A673 (cell line): ENCODE data around the gene ARFGAP1. TPM values are rescaled to one million over a fixed set of nuclear protein-coding genes. Genes with fewer than 3 reads are reported as not detected.

Experiments
- BruUV-seq: library from RNA; stranded (reverse); fragments of 400-500 nt; replicated peaks from 2 replicates; lab custom pipeline; 2021; lab: Mats Ljungman, UMichigan
- CTCF ChIA-PET: fragments of 300-600 bp; sonication (Branson Sonifier 250); formaldehyde crosslinking; loops from one replicate; lab custom pipeline; 2022; ENCODE audit warnings: antibody characterized with exemption; lab: Charles Lee
- POLR2A ChIA-PET: fragments of 300-600 bp; sonication (Branson Sonifier 250); formaldehyde crosslinking; loops from one replicate; lab custom pipeline; 2022; ENCODE audit warnings: antibody characterized with exemption; ENCODE audit not compliant: low non-redundant PET; lab: Charles Lee
- DNase-seq: peaks from one replicate; pipeline ENCODE4 v3.0.0-alpha.2; 2015; ENCODE audit warnings: low spot score
- H3K27ac ChIP-seq: fragments of 200-600 bp; sonication (generic); 2 replicates; pipeline ENCODE4 v1.5.1; 2016; ENCODE audit warnings: mixed run types, low read depth, mild to moderate bottlenecking, mixed read lengths, antibody characterized with exemption, low read length; ENCODE audit not compliant: poor library complexity, severe bottlenecking
- H3K27me3 ChIP-seq: fragments of 200-600 bp; sonication (generic); replicated peaks from 2 replicates; pipeline ENCODE4 v1.6.1; 2017; ENCODE audit warnings: mixed run types, low read depth, mild to moderate bottlenecking, mixed read lengths, antibody characterized with exemption, low read length; ENCODE audit not compliant: insufficient read depth, poor library complexity
- H3K36me3 ChIP-seq: fragments of 200-600 bp; sonication (generic); 2 replicates; pipeline ENCODE4 v1.6.1; 2016; ENCODE audit warnings: mixed run types, mild to moderate bottlenecking, mixed read lengths, antibody characterized with exemption, low read length; ENCODE audit not compliant: insufficient read depth, poor library complexity, severe bottlenecking
- H3K4me1 ChIP-seq: fragments of 200-600 bp; sonication (generic); 2 replicates; pipeline ENCODE4 v1.6.1; 2017; ENCODE audit warnings: mixed run types, mild to moderate bottlenecking, mixed read lengths, antibody characterized with exemption, low read length; ENCODE audit not compliant: insufficient read depth, poor library complexity, severe bottlenecking
- H3K4me3 ChIP-seq: fragments of 200-600 bp; sonication (generic); 2 replicates; pipeline ENCODE4 v1.5.1; 2016; ENCODE audit warnings: low read depth, mixed run types, mild to moderate bottlenecking, mixed read lengths, low read length; ENCODE audit not compliant: poor library complexity, severe bottlenecking
- H3K9me3 ChIP-seq: fragments of 200-600 bp; sonication (generic); 2 replicates; pipeline ENCODE4 v1.6.1; 2016; ENCODE audit warnings: mixed run types, low read depth, mild to moderate bottlenecking, mixed read lengths, antibody characterized with exemption, low read length; ENCODE audit not compliant: poor library complexity, severe bottlenecking
- CTCF ChIP-seq: fragments of 300-800, 200-600 bp; sonication (generic); conservative IDR thresholded peaks from 2 replicates; pipeline ENCODE4 v1.5.1; 2017; ENCODE audit warnings: low read depth, mild to moderate bottlenecking, antibody characterized with exemption, low read length, moderate library complexity, mixed read lengths
- EZH2 ChIP-seq: fragments of 200-600 bp; sonication (generic); IDR thresholded peaks from 2 replicates; pipeline ENCODE4 v1.6.1; 2017; ENCODE audit warnings: borderline replicate concordance, low read depth, mild to moderate bottlenecking, mixed read lengths, antibody characterized with exemption, low read length; ENCODE audit not compliant: poor library complexity, severe bottlenecking
- intact Hi-C: fragments of 100-400 bp; cut with micrococcal nuclease; formaldehyde crosslinking; loops from one replicate; pipeline ENCODE4 v1.10.0; 2022; ENCODE audit not compliant: unreplicated experiment
- total RNA-seq: library from RNA; stranded (reverse); gene quantifications from 2 replicates; pipeline ENCODE4 v1.2.3, GENCODE V29; 2021

ARFGAP1 gene
- total RNA-seq, 1 experiment from 2014 or later, result 90.4 TPM

DNA sequence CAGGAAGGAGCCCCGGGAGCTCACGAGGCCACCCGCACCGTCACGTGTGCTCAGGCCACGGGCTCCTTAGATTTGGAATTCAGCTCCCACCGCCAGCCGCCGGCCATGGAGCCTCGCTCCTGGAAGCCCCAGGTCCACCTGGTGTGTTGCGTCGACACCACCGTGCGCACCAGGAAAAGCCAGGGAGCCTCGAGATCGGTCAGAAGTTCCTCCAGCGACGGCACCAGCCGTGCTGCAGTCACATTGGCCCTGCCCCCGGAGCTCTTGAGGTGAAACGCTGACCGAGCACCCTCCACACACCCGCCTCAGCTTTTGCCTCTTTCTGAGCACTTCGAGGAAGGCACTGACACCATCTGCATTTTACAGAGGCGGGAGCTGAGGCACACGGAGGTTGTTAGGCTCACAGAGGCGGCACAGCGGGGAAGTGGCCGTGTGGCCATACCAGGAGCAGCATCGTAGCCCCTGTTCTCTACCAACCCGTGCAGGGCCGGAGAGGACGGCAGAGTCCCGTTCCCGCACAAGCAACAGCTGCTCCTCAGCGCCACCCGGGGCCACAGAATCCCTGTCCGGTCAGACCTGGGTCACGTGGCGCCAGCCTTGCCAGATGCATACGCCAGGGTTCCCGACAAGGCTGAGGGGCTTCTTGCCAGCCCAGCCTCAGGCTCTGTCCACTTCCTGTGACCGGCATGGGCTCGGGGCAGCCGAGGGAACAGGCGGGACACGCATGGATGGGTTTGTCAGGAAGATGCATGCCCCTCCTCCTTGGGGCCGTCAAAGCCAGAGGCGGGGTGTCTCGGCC is 25.9 kb upstream of the ARFGAP1 start:
- Histone ChIP-seq H3K27me3 (peaks cover 10% of the 10 kb centered on the region), H3K36me3 (no peaks in the 10 kb centered on the region), H3K9me3 (no peaks in the 10 kb centered on the region), H3K4me1 (no peaks in the 10 kb centered on the region), H3K4me3 (no peak overlapping the region), H3K27ac (no peak overlapping the region)
- intact Hi-C loops, result no loop called here
- DNase-seq, result no peak
- no TSS peak for BruUV-seq
- CTCF ChIA-PET, result no interaction called here
- TF ChIP-seq CTCF, result no peak
- no peak for TF ChIP-seq EZH2
- POLR2A ChIA-PET, result no interaction called here

DNA sequence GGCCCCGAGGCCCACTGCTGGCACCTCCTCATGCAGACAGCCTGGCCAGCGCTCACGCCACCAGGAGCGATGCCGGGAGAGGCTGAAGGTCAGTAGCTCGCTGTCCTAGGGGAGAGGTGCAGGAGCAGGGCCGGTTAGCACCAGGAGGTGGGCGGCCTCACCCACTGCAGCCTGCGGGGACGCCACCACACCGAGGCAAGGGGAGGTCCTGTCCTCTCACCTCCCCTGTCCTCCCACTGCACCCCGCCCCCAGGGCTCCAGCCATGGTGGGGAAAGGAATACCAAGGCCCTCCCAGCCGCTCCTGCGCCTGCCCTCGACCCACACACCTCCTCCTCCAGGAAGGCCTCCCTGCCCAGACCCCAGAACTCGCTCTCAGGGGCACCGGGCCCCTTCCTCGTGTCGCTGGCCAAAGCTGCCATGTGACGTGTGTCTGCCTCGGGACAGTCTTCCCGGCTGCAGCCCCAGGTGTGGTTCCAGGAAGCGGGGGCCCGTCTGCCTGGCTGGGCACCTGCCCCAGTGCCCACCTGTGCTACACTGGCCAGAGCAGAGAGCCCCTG is 24.9 kb upstream of the ARFGAP1 start:
- no peak overlapping the region for H3K27ac ChIP-seq
- H3K4me1 ChIP-seq, result no peaks in the 10 kb centered on the region
- peaks cover 21% of the 10 kb centered on the region for H3K27me3 ChIP-seq
- no peaks in the 10 kb centered on the region for H3K36me3 ChIP-seq
- ChIA-PET CTCF (no interaction called here), POLR2A (interaction anchor here (0.6 kb wide), 1 partner anchor 88 kb away, joined by 4 read pairs; no protein-coding TSS in a partner anchor)
- no peak overlapping the region for H3K4me3 ChIP-seq
- BruUV-seq, result no TSS peak
- no peak for DNase-seq
- intact Hi-C loops, result no loop called here
- no peaks in the 10 kb centered on the region for H3K9me3 ChIP-seq
- TF ChIP-seq CTCF (no peak), EZH2 (no peak)

GRCh38 chr20:63248835-63249591 is 23.6 kb upstream of the ARFGAP1 start:
- BruUV-seq, result no TSS peak
- TF ChIP-seq CTCF, result no peak
- TF ChIP-seq EZH2, result no peak
- no peak for DNase-seq
- no peaks in the 10 kb centered on the region for H3K4me1 ChIP-seq
- ChIA-PET POLR2A (no interaction called here), CTCF (no interaction called here)
- H3K27me3 ChIP-seq, result peaks cover 32% of the 10 kb centered on the region
- H3K36me3 ChIP-seq, result no peaks in the 10 kb centered on the region
- no peak overlapping the region for H3K4me3 ChIP-seq
- no peaks in the 10 kb centered on the region for H3K9me3 ChIP-seq
- intact Hi-C loops, result no loop called here
- no peak overlapping the region for H3K27ac ChIP-seq
